Upper lobe of left lung (tissue), 6 donors: ENCODE measurements around the gene CLEC7A. TPM values are rescaled to one million over a fixed set of nuclear protein-coding genes. Genes with fewer than 3 reads are reported as not detected.
A peak's percentile ranks its signal among the peaks of the same experiment; 100 is the strongest.

Source experiments
- ATAC-seq, 2 donors: fragments of 200-7000 bp; cut with Tn5 transposase; one replicate each; pipeline ENCODE4 v1.9.1; 2022; ENCODE audit warnings: mild to moderate bottlenecking in 2 of 2, moderate library complexity in 2 of 2; ENCODE audit not compliant: low FRiP score in 2 of 2
- DNase-seq, 2 donors: peaks; one replicate each; pipeline ENCODE4 v3.0.0-alpha.2; 2019 to 2020
- H3K27ac ChIP-seq, 4 donors: fragments of 200-600 bp; sonication (generic); one replicate each; pipeline ENCODE4 v1.5.1; 2016 to 2019
- H3K27me3 ChIP-seq, 4 donors: fragments of 200-600 bp; sonication (generic); one replicate each; pipeline ENCODE4 v1.5.1; 2017 to 2019
- H3K36me3 ChIP-seq, 4 donors: fragments of 200-600 bp; sonication (generic); one replicate each; pipeline ENCODE4 v1.5.1; 2016 to 2019
- H3K4me1 ChIP-seq, 4 donors: fragments of 200-600 bp; sonication (generic); one replicate each; pipeline ENCODE4 v1.5.1; 2018 to 2019
- H3K4me3 ChIP-seq, 4 donors: fragments of 200-600 bp; sonication (generic); one replicate each; pipeline ENCODE4 v1.5.1; 2017 to 2019; ENCODE audit warnings: mild to moderate bottlenecking in 2 of 4, moderate library complexity in 1 of 4
- H3K9me3 ChIP-seq, 4 donors: fragments of 200-600 bp; sonication (generic); one replicate each; pipeline ENCODE4 v1.5.1; 2018 to 2019
- CTCF ChIP-seq, 6 experiments: fragments of 450-650 bp in 4 of 6; fragments of 200-600 bp in 2 of 6; sonication (generic) in 2 of 6; IDR thresholded peaks; one replicate each; pipeline ENCODE4 v1.5.1; 2016 to 2019; ENCODE audit warnings: antibody characterized with exemption in 6 of 6
- EP300 ChIP-seq, 4 donors: sonication (generic); formaldehyde crosslinking; IDR thresholded peaks; one replicate each; pipeline ENCODE4 v1.5.1; 2017; ENCODE audit warnings: antibody characterized with exemption in 4 of 4, control low read depth in 2 of 4
- POLR2A ChIP-seq, 4 donors: fragments of 450-650 bp; IDR thresholded peaks; one replicate each; pipeline ENCODE4 v1.5.1; 2016 to 2017; ENCODE audit warnings: antibody characterized with exemption in 4 of 4, mild to moderate bottlenecking in 2 of 4
- POLR2AphosphoS5 ChIP-seq, 2 donors: sonication (generic); formaldehyde crosslinking; IDR thresholded peaks; one replicate each; pipeline ENCODE4 v1.5.1; 2017; ENCODE audit warnings: antibody characterized with exemption in 2 of 2
- WGBS, 2 donors: methylation state at CpG; one replicate each; pipeline ENCODE4 v1.1.5; 2017 to 2018; 5-methylcytosine and 5-hydroxymethylcytosine counted together
- total RNA-seq, 6 donors: library from RNA; depleted of rRNA in 4 of 6; stranded (reverse); fragments of >200 nt in 4 of 6; gene quantifications; one replicate each; pipeline versions ENCODE4 v1.1.0 to v1.2.1, GENCODE V29; 2016 to 2021
- donor health status: DM: no; HTN: no; CAD: no; lungs with moderate emphysema.
- donor health status: DM: no; HTN: yes; CAD: no; lungs with severe emphysema.

Gene CLEC7A
- total RNA-seq, 6 donors from 2014 or later = 17.4 to 87.8 (median 28.1) TPM

DNA sequence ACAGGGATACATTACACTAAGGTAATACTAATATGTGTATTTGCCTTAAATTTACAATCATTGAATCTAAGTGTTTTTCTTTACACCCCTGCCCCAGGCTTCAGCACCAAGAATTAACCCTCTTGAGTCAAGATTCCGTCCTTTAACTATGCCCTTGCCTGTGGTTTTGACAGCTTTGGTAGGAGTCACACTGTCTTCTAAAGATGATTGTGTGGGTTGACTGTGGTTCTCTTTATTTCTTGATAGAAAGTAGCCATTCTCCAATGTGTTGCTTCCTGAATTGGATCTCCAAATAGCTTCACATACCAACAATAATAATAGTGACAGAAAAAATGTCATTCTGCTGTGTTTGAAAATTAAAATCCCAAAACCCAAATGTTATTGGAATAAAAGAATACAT, 3.6 kb downstream of the CLEC7A start:
- 83 to 90% methylated on average over 1 of the region's 1 CpG for WGBS, 2 donors
- TF ChIP-seq POLR2A (IDR thresholded peaks at IDR 0.05) (no peak), EP300 (IDR thresholded peaks at IDR 0.05) (no peak), CTCF (IDR thresholded peaks at IDR 0.05) (no peak), POLR2AphosphoS5 (IDR thresholded peaks at IDR 0.05) (no peak)
- no peak for ATAC-seq
- no peaks in the 10 kb centered on the region for H3K27me3 ChIP-seq
- no peak for DNase-seq
- peaks cover 0 to 7% (median 6%) of the 10 kb centered on the region in 4 donors for H3K4me1 ChIP-seq
- no peak overlapping the region for H3K27ac ChIP-seq
- H3K4me3 ChIP-seq = no peak overlapping the region
- no peaks in the 10 kb centered on the region for H3K9me3 ChIP-seq
- no peaks in the 10 kb centered on the region for H3K36me3 ChIP-seq

- H3K36me3 ChIP-seq = no peaks in the 10 kb centered on the region
- no peak for ATAC-seq
- WGBS, 2 donors = 77 to 92% methylated on average over 4 of the region's 4 CpGs
- H3K9me3 ChIP-seq = no peaks in the 10 kb centered on the region
- no peak overlapping the region for H3K27ac ChIP-seq
- H3K4me1 ChIP-seq = no peaks in the 10 kb centered on the region
- H3K4me3 ChIP-seq = no peak overlapping the region
- H3K27me3 ChIP-seq = no peaks in the 10 kb centered on the region
- no peak for DNase-seq
- no peak for TF ChIP-seq EP300 (IDR thresholded peaks at IDR 0.05)
- no peak for TF ChIP-seq POLR2A (IDR thresholded peaks at IDR 0.05)
- no peak for TF ChIP-seq CTCF (IDR thresholded peaks at IDR 0.05)
Observed at GRCh38 chr12:10122689-10123088, 7.3 kb downstream of the CLEC7A start.

DNA sequence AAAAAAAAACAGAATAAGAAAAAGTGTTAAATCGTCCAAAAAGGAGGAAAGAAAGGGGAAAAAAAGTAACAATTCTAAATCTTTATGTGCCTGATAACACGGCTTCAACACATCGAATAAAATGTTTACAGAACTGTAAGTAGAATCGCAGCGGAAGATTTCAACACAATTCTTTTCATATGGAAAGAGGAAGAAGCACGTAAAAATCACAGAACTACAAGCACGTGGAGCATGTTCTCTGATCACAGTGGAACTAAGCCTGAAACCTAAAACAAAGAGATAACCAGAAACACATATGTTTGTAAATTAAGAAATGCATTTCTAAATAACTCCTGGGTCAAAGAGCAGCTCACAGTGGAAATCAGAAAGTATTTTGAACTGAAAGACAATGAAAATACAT, 8.7 kb downstream of the CLEC7A start:
- 53 to 67% methylated on average over 7 of the region's 7 CpGs for WGBS, 2 donors
- no peaks in the 10 kb centered on the region for H3K9me3 ChIP-seq
- H3K36me3 ChIP-seq = no peaks in the 10 kb centered on the region
- H3K4me3 ChIP-seq = no peak overlapping the region
- DNase-seq (no peak), ATAC-seq (peak in 1 of 2 donors; percentile 76)
- H3K27ac ChIP-seq = peak overlapping the region in 3 of 4 donors; percentile 33 to 65 (median 38)
- no peaks in the 10 kb centered on the region for H3K27me3 ChIP-seq
- no peaks in the 10 kb centered on the region for H3K4me1 ChIP-seq
- TF ChIP-seq POLR2A (IDR thresholded peaks at IDR 0.05) (no peak), CTCF (IDR thresholded peaks at IDR 0.05) (no peak), POLR2AphosphoS5 (IDR thresholded peaks at IDR 0.05) (no peak), EP300 (IDR thresholded peaks at IDR 0.05) (no peak)

- no peaks in the 10 kb centered on the region for H3K36me3 ChIP-seq
- ATAC-seq = peak in 1 of 2 donors; percentile 32
- WGBS, 2 donors = 63 to 84% methylated on average over 3 of the region's 3 CpGs
- TF ChIP-seq POLR2A (IDR thresholded peaks at IDR 0.05) (peak in 1 of 4 donors; percentile 24), POLR2AphosphoS5 (IDR thresholded peaks at IDR 0.05) (no peak)
- H3K4me3 ChIP-seq = no peak overlapping the region
- H3K4me1 ChIP-seq = no peaks in the 10 kb centered on the region
- H3K9me3 ChIP-seq = no peaks in the 10 kb centered on the region
- no peak for DNase-seq
- no peaks in the 10 kb centered on the region for H3K27me3 ChIP-seq
- no peak overlapping the region for H3K27ac ChIP-seq
Observed at GRCh38 chr12:10119066-10119465, 10.9 kb downstream of the CLEC7A start.

- Histone ChIP-seq H3K4me1 (no peaks in the 10 kb centered on the region), H3K27me3 (no peaks in the 10 kb centered on the region), H3K36me3 (no peaks in the 10 kb centered on the region), H3K9me3 (no peaks in the 10 kb centered on the region), H3K27ac (no peak overlapping the region), H3K4me3 (no peak overlapping the region)
- no peak for DNase-seq
- WGBS, 2 donors = 87 to 98% methylated on average over 7 of the region's 7 CpGs
- ATAC-seq = no peak
- no peak for TF ChIP-seq POLR2A (IDR thresholded peaks at IDR 0.05)
- no peak for TF ChIP-seq CTCF (IDR thresholded peaks at IDR 0.05)
- no peak for TF ChIP-seq EP300 (IDR thresholded peaks at IDR 0.05)
- no peak for TF ChIP-seq POLR2AphosphoS5 (IDR thresholded peaks at IDR 0.05)
Observed at GRCh38 chr12:10115890-10116289, 14.1 kb downstream of the CLEC7A start.
